Central memory CD8-positive, alpha-beta T cell (primary cell): ENCODE data around the gene ZNF774.
"Not testable (repeated sequence)": the region's sequence is repeated elsewhere in the genome, so short reads cannot be mapped to it uniquely, and the experiment has no call there.

ENCODE experiments used
- ATAC-seq: fragments of 150-1000 bp; cut with Tn5 transposase; replicated peaks from 2 replicates; pipeline ENCODE4 v1.10.0; 2022; ENCODE audit warnings: mild to moderate bottlenecking, moderate FRiP score, moderate number of reproducible peaks; ENCODE audit not compliant: poor library complexity, severe bottlenecking; ENCODE audit errors: extremely low read depth
- DNase-seq, 2 donors: peaks; one replicate each; pipeline ENCODE4 v3.0.0; 2021; ENCODE audit warnings: low spot score in 2 of 2
- H3K27ac Mint-ChIP-seq: one replicate; pipeline ENCODE4 v1.8.0; 2022; ENCODE audit warnings: low read depth, mild to moderate bottlenecking, moderate library complexity, mixed read lengths
- H3K27me3 Mint-ChIP-seq: one replicate; pipeline ENCODE4 v1.8.0; 2022; ENCODE audit warnings: mixed read lengths
- H3K36me3 Mint-ChIP-seq: one replicate; pipeline ENCODE4 v1.8.0; 2022; ENCODE audit warnings: mild to moderate bottlenecking, moderate library complexity, mixed read lengths; ENCODE audit not compliant: insufficient read depth
- H3K4me1 Mint-ChIP-seq: one replicate; pipeline ENCODE4 v1.8.0; 2022; ENCODE audit warnings: mixed read lengths
- H3K4me3 Mint-ChIP-seq: one replicate; pipeline ENCODE4 v1.8.0; 2022; ENCODE audit warnings: mild to moderate bottlenecking, moderate library complexity, mixed read lengths
- H3K9me3 Mint-ChIP-seq: one replicate; pipeline ENCODE4 v1.8.0; 2022; ENCODE audit warnings: mixed read lengths

The ZNF774 gene

GRCh38 chr15:90352107-90352893, at the start of gene ZNF774:
Gene ZNF774, plus strand, starts transcription at chr15:90352284. Its CDS starts 2,377 bp downstream, at chr15:90354661.
- H3K4me3 Mint-ChIP-seq, result peak within 1 kb of the TSS; percentile 86
- H3K27ac Mint-ChIP-seq, result peak within 1 kb of the TSS; percentile 56
- H3K4me1 Mint-ChIP-seq, result peaks cover 20% of the 10 kb centered on the region
- H3K36me3 Mint-ChIP-seq, result peaks cover 4% of the 10 kb centered on the region
- no peaks in the 10 kb centered on the region for H3K27me3 Mint-ChIP-seq
- ATAC-seq (peak; percentile 99), DNase-seq (peak; percentile 85 to 88)
- no peaks in the 10 kb centered on the region for H3K9me3 Mint-ChIP-seq

GRCh38 chr15:90305355-90305754, 46.7 kb upstream of the ZNF774 start:
- Mint-ChIP-seq H3K4me1 (peaks cover 32% of the 10 kb centered on the region), H3K27ac (peak overlapping the region; percentile 61)
- H3K27me3 Mint-ChIP-seq, H3K36me3 Mint-ChIP-seq, DNase-seq, ATAC-seq, H3K4me3 Mint-ChIP-seq, H3K9me3 Mint-ChIP-seq: not testable (repeated sequence)

GRCh38 chr15:90305932-90306331, 46.2 kb upstream of the ZNF774 start:
- Mint-ChIP-seq H3K9me3 (no peaks in the 10 kb centered on the region), H3K36me3 (peaks cover 4% of the 10 kb centered on the region), H3K27ac (peak overlapping the region; percentile 84), H3K27me3 (no peaks in the 10 kb centered on the region), H3K4me1 (peaks cover 26% of the 10 kb centered on the region), H3K4me3 (peak overlapping the region; percentile 59)
- ATAC-seq, result peak; percentile 59
- DNase-seq, result no peak

- Mint-ChIP-seq H3K4me3 (peak overlapping the region; percentile 59), H3K4me1 (peaks cover 20% of the 10 kb centered on the region), H3K27ac (peak overlapping the region; percentile 84), H3K36me3 (peaks cover 2% of the 10 kb centered on the region), H3K27me3 (no peaks in the 10 kb centered on the region), H3K9me3 (no peaks in the 10 kb centered on the region)
- peak; percentile 87 for ATAC-seq
- no peak for DNase-seq
Measured at GRCh38 chr15:90306560-90306959, 45.5 kb upstream of the ZNF774 start.

- no peak overlapping the region for H3K4me3 Mint-ChIP-seq
- ATAC-seq (no peak), DNase-seq (no peak)
- H3K27me3 Mint-ChIP-seq, result no peaks in the 10 kb centered on the region
- no peak overlapping the region for H3K27ac Mint-ChIP-seq
- H3K9me3 Mint-ChIP-seq, result no peaks in the 10 kb centered on the region
- H3K36me3 Mint-ChIP-seq, result peaks cover 2% of the 10 kb centered on the region
- H3K4me1 Mint-ChIP-seq, result peaks cover 20% of the 10 kb centered on the region
Measured at GRCh38 chr15:90307661-90308060, 44.4 kb upstream of the ZNF774 start.

GRCh38 chr15:90309020-90309419, 43.1 kb upstream of the ZNF774 start:
- ATAC-seq (no peak), DNase-seq (no peak)
- H3K27me3 Mint-ChIP-seq, result no peaks in the 10 kb centered on the region
- H3K9me3 Mint-ChIP-seq, result no peaks in the 10 kb centered on the region
- no peak overlapping the region for H3K27ac Mint-ChIP-seq
- H3K4me3 Mint-ChIP-seq, result no peak overlapping the region
- H3K36me3 Mint-ChIP-seq, result no peaks in the 10 kb centered on the region
- peaks cover 20% of the 10 kb centered on the region for H3K4me1 Mint-ChIP-seq

GRCh38 chr15:90315278-90315982, 36.7 kb upstream of the ZNF774 start:
- H3K4me3 Mint-ChIP-seq, result no peak overlapping the region
- ATAC-seq (no peak), DNase-seq (no peak)
- no peak overlapping the region for H3K27ac Mint-ChIP-seq
- no peaks in the 10 kb centered on the region for H3K27me3 Mint-ChIP-seq
- peaks cover 8% of the 10 kb centered on the region for H3K4me1 Mint-ChIP-seq
- no peaks in the 10 kb centered on the region for H3K9me3 Mint-ChIP-seq
- no peaks in the 10 kb centered on the region for H3K36me3 Mint-ChIP-seq

GRCh38 chr15:90316139-90316538, 35.9 kb upstream of the ZNF774 start:
- H3K36me3 Mint-ChIP-seq, result no peaks in the 10 kb centered on the region
- no peak overlapping the region for H3K27ac Mint-ChIP-seq
- DNase-seq (no peak), ATAC-seq (no peak)
- H3K4me1 Mint-ChIP-seq, result peaks cover 11% of the 10 kb centered on the region
- H3K4me3 Mint-ChIP-seq, result no peak overlapping the region
- H3K27me3 Mint-ChIP-seq, result no peaks in the 10 kb centered on the region
- H3K9me3 Mint-ChIP-seq, result no peaks in the 10 kb centered on the region

- Mint-ChIP-seq H3K27me3 (no peaks in the 10 kb centered on the region), H3K27ac (no peak overlapping the region), H3K4me1 (peaks cover 11% of the 10 kb centered on the region), H3K4me3 (no peak overlapping the region), H3K36me3 (no peaks in the 10 kb centered on the region), H3K9me3 (no peaks in the 10 kb centered on the region)
- ATAC-seq, result no peak
- no peak for DNase-seq
Measured at GRCh38 chr15:90318591-90318990, 33.5 kb upstream of the ZNF774 start.

GRCh38 chr15:90320062-90320884, 31.8 kb upstream of the ZNF774 start:
- H3K4me3 Mint-ChIP-seq, result no peak overlapping the region
- H3K4me1 Mint-ChIP-seq, result peaks cover 11% of the 10 kb centered on the region
- peak; percentile 47 to 56 for DNase-seq
- H3K27ac Mint-ChIP-seq, result no peak overlapping the region
- H3K27me3 Mint-ChIP-seq, result no peaks in the 10 kb centered on the region
- ATAC-seq, result peak; percentile 78
- H3K36me3 Mint-ChIP-seq, result no peaks in the 10 kb centered on the region
- no peaks in the 10 kb centered on the region for H3K9me3 Mint-ChIP-seq

- H3K4me1 Mint-ChIP-seq, result peaks cover 11% of the 10 kb centered on the region
- DNase-seq (no peak), ATAC-seq (no peak)
- no peaks in the 10 kb centered on the region for H3K27me3 Mint-ChIP-seq
- no peaks in the 10 kb centered on the region for H3K36me3 Mint-ChIP-seq
- no peak overlapping the region for H3K4me3 Mint-ChIP-seq
- no peaks in the 10 kb centered on the region for H3K9me3 Mint-ChIP-seq
- H3K27ac Mint-ChIP-seq, result no peak overlapping the region
Measured at GRCh38 chr15:90320885-90321278, 31.2 kb upstream of the ZNF774 start.

- Mint-ChIP-seq H3K27ac (no peak overlapping the region), H3K4me3 (no peak overlapping the region), H3K36me3 (no peaks in the 10 kb centered on the region), H3K27me3 (no peaks in the 10 kb centered on the region), H3K9me3 (no peaks in the 10 kb centered on the region), H3K4me1 (peaks cover 11% of the 10 kb centered on the region)
- DNase-seq (no peak), ATAC-seq (no peak)
Measured at GRCh38 chr15:90322538-90322937, 29.5 kb upstream of the ZNF774 start.
